ENCODE measurements around the gene FLNB. TPM values are rescaled to one million over a fixed set of nuclear protein-coding genes. Genes with fewer than 3 reads are reported as not detected.

The FLNB gene, protein sequence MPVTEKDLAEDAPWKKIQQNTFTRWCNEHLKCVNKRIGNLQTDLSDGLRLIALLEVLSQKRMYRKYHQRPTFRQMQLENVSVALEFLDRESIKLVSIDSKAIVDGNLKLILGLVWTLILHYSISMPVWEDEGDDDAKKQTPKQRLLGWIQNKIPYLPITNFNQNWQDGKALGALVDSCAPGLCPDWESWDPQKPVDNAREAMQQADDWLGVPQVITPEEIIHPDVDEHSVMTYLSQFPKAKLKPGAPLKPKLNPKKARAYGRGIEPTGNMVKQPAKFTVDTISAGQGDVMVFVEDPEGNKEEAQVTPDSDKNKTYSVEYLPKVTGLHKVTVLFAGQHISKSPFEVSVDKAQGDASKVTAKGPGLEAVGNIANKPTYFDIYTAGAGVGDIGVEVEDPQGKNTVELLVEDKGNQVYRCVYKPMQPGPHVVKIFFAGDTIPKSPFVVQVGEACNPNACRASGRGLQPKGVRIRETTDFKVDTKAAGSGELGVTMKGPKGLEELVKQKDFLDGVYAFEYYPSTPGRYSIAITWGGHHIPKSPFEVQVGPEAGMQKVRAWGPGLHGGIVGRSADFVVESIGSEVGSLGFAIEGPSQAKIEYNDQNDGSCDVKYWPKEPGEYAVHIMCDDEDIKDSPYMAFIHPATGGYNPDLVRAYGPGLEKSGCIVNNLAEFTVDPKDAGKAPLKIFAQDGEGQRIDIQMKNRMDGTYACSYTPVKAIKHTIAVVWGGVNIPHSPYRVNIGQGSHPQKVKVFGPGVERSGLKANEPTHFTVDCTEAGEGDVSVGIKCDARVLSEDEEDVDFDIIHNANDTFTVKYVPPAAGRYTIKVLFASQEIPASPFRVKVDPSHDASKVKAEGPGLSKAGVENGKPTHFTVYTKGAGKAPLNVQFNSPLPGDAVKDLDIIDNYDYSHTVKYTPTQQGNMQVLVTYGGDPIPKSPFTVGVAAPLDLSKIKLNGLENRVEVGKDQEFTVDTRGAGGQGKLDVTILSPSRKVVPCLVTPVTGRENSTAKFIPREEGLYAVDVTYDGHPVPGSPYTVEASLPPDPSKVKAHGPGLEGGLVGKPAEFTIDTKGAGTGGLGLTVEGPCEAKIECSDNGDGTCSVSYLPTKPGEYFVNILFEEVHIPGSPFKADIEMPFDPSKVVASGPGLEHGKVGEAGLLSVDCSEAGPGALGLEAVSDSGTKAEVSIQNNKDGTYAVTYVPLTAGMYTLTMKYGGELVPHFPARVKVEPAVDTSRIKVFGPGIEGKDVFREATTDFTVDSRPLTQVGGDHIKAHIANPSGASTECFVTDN (N-terminal part only)
- total RNA-seq = 26.5 TPM

DNA sequence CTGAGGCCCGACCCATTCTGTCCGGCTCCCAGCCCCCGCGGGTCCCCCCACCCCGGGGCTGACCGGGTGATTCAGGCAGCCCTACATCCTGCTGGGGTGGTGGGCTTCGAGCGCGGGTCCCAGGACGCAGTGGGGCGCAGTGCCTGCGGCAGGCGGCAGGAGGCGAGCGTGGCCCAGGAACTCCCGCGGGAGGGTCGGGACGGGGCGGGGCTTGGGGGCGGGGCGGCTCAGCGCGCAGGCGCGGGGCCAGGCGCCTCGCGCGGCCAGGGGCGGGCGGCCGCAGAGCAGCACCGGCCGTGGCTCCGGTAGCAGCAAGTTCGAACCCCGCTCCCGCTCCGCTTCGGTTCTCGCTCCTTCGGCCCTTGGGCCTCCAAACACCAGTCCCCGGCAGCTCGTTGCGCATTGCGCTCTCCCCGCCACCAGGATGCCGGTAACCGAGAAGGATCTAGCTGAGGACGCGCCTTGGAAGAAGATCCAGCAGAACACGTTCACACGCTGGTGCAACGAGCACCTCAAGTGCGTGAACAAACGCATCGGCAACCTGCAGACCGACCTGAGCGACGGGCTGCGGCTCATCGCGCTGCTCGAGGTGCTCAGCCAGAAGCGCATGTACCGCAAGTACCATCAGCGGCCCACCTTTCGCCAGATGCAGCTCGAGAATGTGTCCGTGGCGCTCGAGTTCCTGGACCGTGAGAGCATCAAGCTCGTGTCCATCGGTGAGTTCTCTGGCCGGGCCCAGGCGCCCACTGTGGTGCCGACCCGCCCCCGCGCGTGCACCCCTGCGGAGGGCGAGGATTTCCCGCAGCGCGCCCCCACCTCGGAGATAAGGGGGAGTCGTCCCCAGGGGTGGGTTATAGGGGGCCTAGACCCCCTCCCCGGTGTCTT lies at the start of gene FLNB:
Gene FLNB (plus strand): TSS at position 282 of the 885 bp plus-strand sequence. CDS start 143 bp downstream, at position 425.

DNA sequence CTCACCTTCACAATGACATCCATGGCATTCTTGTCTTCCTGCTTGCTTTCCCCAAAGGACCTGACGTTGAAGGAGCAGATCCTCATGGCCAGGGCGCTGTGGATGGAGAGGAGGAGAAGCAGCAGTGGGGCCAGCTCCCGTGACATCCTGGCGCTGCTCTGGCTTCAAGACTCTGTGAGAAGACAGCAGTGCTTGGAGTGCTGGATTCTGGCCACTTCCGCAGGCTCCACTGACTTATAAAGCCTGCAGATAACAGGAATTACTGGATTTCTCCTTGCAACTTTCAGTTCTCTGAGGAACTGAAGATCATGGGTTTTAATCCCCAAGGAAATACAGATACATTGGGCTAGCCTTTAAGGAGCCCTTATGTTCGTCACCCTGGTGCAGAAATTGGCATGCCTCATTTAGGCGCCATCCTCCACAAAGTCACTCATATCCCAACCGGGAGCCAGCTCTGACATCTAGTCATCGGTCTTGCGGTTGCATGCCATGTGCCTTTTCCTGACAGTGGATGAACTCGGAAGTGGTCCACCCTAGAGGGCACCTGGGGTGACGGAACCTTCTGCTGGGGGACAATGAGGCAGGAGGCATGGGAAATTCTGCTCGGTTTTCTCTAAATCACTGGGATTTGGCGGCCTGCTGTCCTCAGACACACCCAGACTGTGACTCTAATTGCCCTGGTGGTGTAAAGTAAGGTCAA lies 202.7 kb downstream of the FLNB start, which contains the start of gene DNASE1L3:
Gene DNASE1L3 (minus strand): TSS at position 212 of the 700 bp plus-strand sequence. CDS start 66 bp downstream, at position 146.

Other genes with a start within 250 kb of the FLNB start
- not detected for gene DNASE1L3, start 202.6 kb downstream of the FLNB start, total RNA-seq
- gene ABHD6, start 229.4 kb downstream of the FLNB start, total RNA-seq = 24.9 TPM

Data from diencephalon (tissue), 1 donor.